ENCODE results near the gene DOCK2. TPM values are rescaled to one million over a fixed set of nuclear protein-coding genes. Genes with fewer than 3 reads are reported as not detected.

The DOCK2 gene
- total RNA-seq, 5 donors from 2014 or later (not counting 1 experiment from before 2014, with no cell fraction given): 168 to 303 (median 197) TPM

GRCh38 chr5:170131235-170131634 is 494.2 kb downstream of the DOCK2 start:
- Mint-ChIP-seq H3K27ac (no peak overlapping the region), H3K27me3 (peaks cover 25 to 44% of the 10 kb centered on the region in 2 donors), H3K36me3 (no peaks in the 10 kb centered on the region), H3K9me3 (peaks cover 0 to 12% (median 7%) of the 10 kb centered on the region in 3 donors), H3K4me1 (no peaks in the 10 kb centered on the region), H3K4me3 (no peak overlapping the region)
- Histone ChIP-seq H3K4me1 (ENCODE audit: control insufficient read depth in 1 of 2, extremely low read depth in 1 of 2, insufficient read depth in 2 of 2, low read length in 2 of 2) (no peaks in the 10 kb centered on the region), H3K4me3 (ENCODE audit: control insufficient read depth in 1 of 2, extremely low read depth in 1 of 2, low read length in 1 of 2) (no peak overlapping the region), H3K9me3 (peaks cover 4% of the 10 kb centered on the region), H3K27me3 (replicated peaks in 1 of 2; ENCODE audit: control insufficient read depth in 2 of 2, extremely low read depth in 1 of 2, insufficient read depth in 2 of 2, low read length in 1 of 2) (no peaks in the 10 kb centered on the region), H3K36me3 (ENCODE audit: control insufficient read depth in 2 of 2, extremely low read depth in 1 of 2, insufficient read depth in 1 of 2, low read length in 1 of 2) (no peaks in the 10 kb centered on the region), H3K27ac (ENCODE audit: low read length) (no peak overlapping the region)
- DNase-seq (no peak), ATAC-seq (replicated peaks in 1 of 4) (no peak)
- ChIA-PET CTCF (no interaction called here), POLR2A (no interaction called here)
- WGBS (ENCODE audit: insufficient coverage): 91% methylated on average over 1 of the region's 3 CpGs

- H3K9me3 Mint-ChIP-seq: no peaks in the 10 kb centered on the region
- no peak for ATAC-seq (replicated peaks in 1 of 4)
- POLR2A ChIA-PET: no interaction called here
Observed at GRCh38 chr5:170132269-170132975, 495.3 kb downstream of the DOCK2 start.

More at GRCh38 chr5:170132269-170132975, 495.3 kb downstream of the DOCK2 start:
- H3K36me3 ChIP-seq (ENCODE audit: control insufficient read depth in 2 of 2, extremely low read depth in 1 of 2, insufficient read depth in 1 of 2, low read length in 1 of 2): no peaks in the 10 kb centered on the region
- H3K27me3 ChIP-seq (replicated peaks in 1 of 2; ENCODE audit: control insufficient read depth in 2 of 2, extremely low read depth in 1 of 2, insufficient read depth in 2 of 2, low read length in 1 of 2): no peaks in the 10 kb centered on the region
- WGBS (ENCODE audit: insufficient coverage): 65% methylated on average over 4 of the region's 4 CpGs
- CTCF ChIA-PET: interaction anchor here (0.5 to 1.1 kb wide), 2 partner anchors 9 to 1210 kb away, joined by 3 read pairs; no protein-coding TSS in a partner anchor
- no peak overlapping the region for H3K27ac ChIP-seq (ENCODE audit: low read length)
- peaks cover 20 to 37% of the 10 kb centered on the region in 2 donors for H3K27me3 Mint-ChIP-seq
- H3K9me3 ChIP-seq: no peaks in the 10 kb centered on the region
- H3K27ac Mint-ChIP-seq: no peak overlapping the region
- no peak overlapping the region for H3K4me3 Mint-ChIP-seq
- H3K4me3 ChIP-seq (ENCODE audit: control insufficient read depth in 1 of 2, extremely low read depth in 1 of 2, low read length in 1 of 2): no peak overlapping the region
- DNase-seq: no peak
- no peaks in the 10 kb centered on the region for H3K4me1 Mint-ChIP-seq
- no peaks in the 10 kb centered on the region for H3K36me3 Mint-ChIP-seq
- H3K4me1 ChIP-seq (ENCODE audit: control insufficient read depth in 1 of 2, extremely low read depth in 1 of 2, insufficient read depth in 2 of 2, low read length in 2 of 2): no peaks in the 10 kb centered on the region

Other genes starting within 250 kb of the DOCK2 start
- gene SPDL1, start 53.5 kb upstream of the DOCK2 start, total RNA-seq: 10 to 100 TPM in 4 of 5 donors, 1 to 10 TPM in 1; 3.2 to 13.8 (median 11.9) TPM